Upper lobe of left lung (tissue), 4 donors: ENCODE results near the gene WDR70.

ENCODE experiments used
- EP300 ChIP-seq, 4 donors: sonication (generic); formaldehyde crosslinking; IDR thresholded peaks; one replicate each; pipeline ENCODE4 v1.5.1; 2017; ENCODE audit warnings: antibody characterized with exemption in 4 of 4, control low read depth in 2 of 4
- POLR2A ChIP-seq, 4 donors: fragments of 450-650 bp; IDR thresholded peaks; one replicate each; pipeline ENCODE4 v1.5.1; 2016 to 2017; ENCODE audit warnings: antibody characterized with exemption in 4 of 4, mild to moderate bottlenecking in 2 of 4
- TF ChIP-seq, protein P1 (sequence below), 6 experiments: fragments of 450-650 bp in 4 of 6; fragments of 200-600 bp in 2 of 6; sonication (generic) in 2 of 6; IDR thresholded peaks; one replicate each; pipeline ENCODE4 v1.5.1; 2016 to 2019; ENCODE audit warnings: antibody characterized with exemption in 6 of 6

GRCh38 chr5:37789991-37790390, 410.9 kb downstream of the WDR70 start:
- TF ChIP-seq EP300 (IDR thresholded peaks at IDR 0.05) (no peak), POLR2A (IDR thresholded peaks at IDR 0.05) (no peak)
- TF ChIP-seq, protein P1, sequence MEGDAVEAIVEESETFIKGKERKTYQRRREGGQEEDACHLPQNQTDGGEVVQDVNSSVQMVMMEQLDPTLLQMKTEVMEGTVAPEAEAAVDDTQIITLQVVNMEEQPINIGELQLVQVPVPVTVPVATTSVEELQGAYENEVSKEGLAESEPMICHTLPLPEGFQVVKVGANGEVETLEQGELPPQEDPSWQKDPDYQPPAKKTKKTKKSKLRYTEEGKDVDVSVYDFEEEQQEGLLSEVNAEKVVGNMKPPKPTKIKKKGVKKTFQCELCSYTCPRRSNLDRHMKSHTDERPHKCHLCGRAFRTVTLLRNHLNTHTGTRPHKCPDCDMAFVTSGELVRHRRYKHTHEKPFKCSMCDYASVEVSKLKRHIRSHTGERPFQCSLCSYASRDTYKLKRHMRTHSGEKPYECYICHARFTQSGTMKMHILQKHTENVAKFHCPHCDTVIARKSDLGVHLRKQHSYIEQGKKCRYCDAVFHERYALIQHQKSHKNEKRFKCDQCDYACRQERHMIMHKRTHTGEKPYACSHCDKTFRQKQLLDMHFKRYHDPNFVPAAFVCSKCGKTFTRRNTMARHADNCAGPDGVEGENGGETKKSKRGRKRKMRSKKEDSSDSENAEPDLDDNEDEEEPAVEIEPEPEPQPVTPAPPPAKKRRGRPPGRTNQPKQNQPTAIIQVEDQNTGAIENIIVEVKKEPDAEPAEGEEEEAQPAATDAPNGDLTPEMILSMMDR (IDR thresholded peaks at IDR 0.05) = no peak
